Bronchial epithelial cell (primary cell): ENCODE measurements around the gene PEX1. TPM values are rescaled to one million over a fixed set of nuclear protein-coding genes. Genes with fewer than 3 reads are reported as not detected.

Experiments used
- DNase-seq: peaks from one replicate; pipeline ENCODE4 v3.0.0-alpha.2; 2010; ENCODE audit warnings: low read depth
- FAIRE-seq: peaks from 2 replicates; lab custom pipeline; 2011; peaks lifted over from hg19 to GRCh38; lab: Jason Lieb, UNC
- H3K27me3 ChIP-seq: 2 replicates; pipeline ENCODE4 v1.5.1; 2011; ENCODE audit warnings: low read length; ENCODE audit not compliant: control insufficient read depth, insufficient read depth
- H3K36me3 ChIP-seq: 2 replicates; pipeline ENCODE4 v1.5.1; 2011; ENCODE audit warnings: low read length; ENCODE audit not compliant: control insufficient read depth, insufficient read depth
- H3K4me3 ChIP-seq: 2 replicates; pipeline ENCODE4 v1.5.1; 2011; ENCODE audit warnings: mild to moderate bottlenecking, low read depth, low read length, control low read depth
- CTCF ChIP-seq: IDR thresholded peaks from 2 replicates; pipeline ENCODE4 v1.5.1; 2011; ENCODE audit warnings: mild to moderate bottlenecking, moderate library complexity, low read length, control low read depth, inconsistent platforms; ENCODE audit not compliant: insufficient read depth, severe bottlenecking
- total RNA-seq: library from RNA; depleted of rRNA; stranded (reverse); fragments of >200 nt; gene quantifications from 2 replicates; pipeline ENCODE4 v1.2.1, GENCODE V29; 2014

The PEX1 gene
- total RNA-seq, 1 donor from 2014 or later, result 11.6 TPM

- FAIRE-seq (peak; percentile 62), DNase-seq (peak; percentile 84)
- H3K27me3 ChIP-seq, result no peaks in the 10 kb centered on the region
Measured at GRCh38 chr7:92464515-92464914, 63.8 kb downstream of the PEX1 start.

GRCh38 chr7:92462560-92462959, 65.8 kb downstream of the PEX1 start:
- Histone ChIP-seq H3K27me3 (no peaks in the 10 kb centered on the region), H3K4me3 (no peak overlapping the region), H3K36me3 (no peaks in the 10 kb centered on the region)
- FAIRE-seq (no peak), DNase-seq (no peak)
- no peak for TF ChIP-seq CTCF

More at GRCh38 chr7:92464515-92464914, 63.8 kb downstream of the PEX1 start:
- Histone ChIP-seq H3K4me3 (no peak overlapping the region), H3K36me3 (no peaks in the 10 kb centered on the region)
- TF ChIP-seq CTCF, result no peak

- Histone ChIP-seq H3K36me3 (peaks cover 2% of the 10 kb centered on the region), H3K27me3 (no peaks in the 10 kb centered on the region), H3K4me3 (no peak overlapping the region)
- FAIRE-seq (no peak), DNase-seq (peak; percentile 48)
- peak; percentile 76 for TF ChIP-seq CTCF
Measured at GRCh38 chr7:92461027-92462003, 67.0 kb downstream of the PEX1 start.

- no peak for FAIRE-seq
- no peak for TF ChIP-seq CTCF
- Histone ChIP-seq H3K27me3 (no peaks in the 10 kb centered on the region), H3K36me3 (peaks cover 4% of the 10 kb centered on the region), H3K4me3 (no peak overlapping the region)
- no peak for DNase-seq
Measured at GRCh38 chr7:92460510-92460909, 67.8 kb downstream of the PEX1 start.

- FAIRE-seq (no peak), DNase-seq (peak; percentile 89)
- no peak for TF ChIP-seq CTCF
- Histone ChIP-seq H3K4me3 (no peak overlapping the region), H3K36me3 (peaks cover 4% of the 10 kb centered on the region), H3K27me3 (no peaks in the 10 kb centered on the region)
Measured at GRCh38 chr7:92460109-92460508, 68.2 kb downstream of the PEX1 start.
